NCI-H2029 treated with DMSO at 0.1 percent for 48 hours (cell line): ENCODE results near the gene FOXB2.
"Not testable (repeated sequence)": the region's sequence is repeated elsewhere in the genome, so short reads cannot be mapped to it uniquely, and the experiment has no call there.

Experiments used
- DNase-seq: peaks from one replicate; lab custom pipeline; 2025; lab: John Stamatoyannopoulos, UW

FOXB2 gene

DNA sequence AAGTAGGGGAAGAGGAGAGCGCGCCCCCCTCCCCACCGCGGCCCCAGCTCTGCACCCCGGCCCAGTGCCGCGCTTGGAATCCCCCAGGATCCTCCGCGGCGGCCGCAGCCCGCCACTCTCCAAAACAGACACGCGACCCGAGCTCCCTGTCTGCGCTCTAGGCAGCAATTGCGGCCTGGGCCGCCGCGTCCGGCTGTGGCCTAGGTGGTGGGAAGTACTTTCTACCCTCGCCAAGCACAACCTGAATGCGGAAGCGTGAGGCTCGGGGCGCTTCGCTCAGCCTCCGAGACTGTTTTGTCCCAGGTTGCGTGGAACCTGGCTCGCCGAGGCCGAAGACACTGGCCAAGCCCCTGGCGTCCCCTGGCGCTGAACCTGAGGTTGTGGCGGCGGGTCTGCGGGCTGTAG lies 3.3 kb upstream of the FOXB2 start:
- no peak for DNase-seq

DNA sequence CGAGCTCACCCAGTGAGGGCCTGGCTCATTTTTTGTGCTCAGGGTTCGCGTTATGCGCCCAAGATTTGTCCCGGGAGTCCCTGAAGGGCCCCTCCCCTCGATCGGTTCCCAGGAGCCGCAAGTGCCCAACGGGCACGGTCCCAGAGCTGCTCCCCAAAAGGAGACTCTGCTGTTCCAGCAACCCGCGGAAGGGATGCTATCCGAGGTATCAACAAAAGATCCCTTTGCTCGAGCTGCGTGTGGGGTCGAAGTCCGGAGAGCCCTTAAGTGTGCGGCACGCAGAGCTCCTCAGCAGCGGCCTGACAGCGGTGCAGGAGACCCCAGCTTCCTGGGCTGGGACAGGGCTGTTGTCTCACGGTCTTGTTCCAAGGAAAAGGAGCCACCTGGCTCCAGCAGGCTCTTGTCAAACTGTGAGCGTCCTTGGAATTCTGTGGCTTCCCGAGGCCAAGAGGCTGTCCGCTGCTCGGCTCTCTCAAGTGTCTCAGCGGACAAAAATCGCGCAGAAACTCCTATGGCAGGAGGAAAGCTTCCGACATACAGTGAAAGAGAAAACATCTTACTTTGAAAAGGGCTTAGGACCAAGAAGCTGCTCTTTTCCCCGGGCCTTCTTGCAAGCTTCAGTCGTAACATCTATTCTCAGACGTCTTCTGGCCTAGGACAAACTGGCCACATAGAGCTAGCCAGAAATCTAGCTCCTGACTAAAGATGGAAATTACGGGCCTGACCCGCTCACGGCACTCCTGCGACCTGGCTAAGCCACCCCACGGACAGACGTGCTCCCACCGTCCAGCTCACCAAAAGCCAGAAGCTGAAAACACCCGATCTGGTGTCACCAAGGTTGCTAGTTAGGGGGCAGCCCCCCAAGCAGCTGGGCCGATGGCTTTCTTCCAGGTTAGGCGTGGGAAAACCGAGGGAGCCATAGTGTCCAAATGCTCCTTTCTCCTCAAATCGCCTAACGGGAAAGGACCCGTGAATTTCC lies 2.6 kb upstream of the FOXB2 start:
- no peak for DNase-seq

DNA sequence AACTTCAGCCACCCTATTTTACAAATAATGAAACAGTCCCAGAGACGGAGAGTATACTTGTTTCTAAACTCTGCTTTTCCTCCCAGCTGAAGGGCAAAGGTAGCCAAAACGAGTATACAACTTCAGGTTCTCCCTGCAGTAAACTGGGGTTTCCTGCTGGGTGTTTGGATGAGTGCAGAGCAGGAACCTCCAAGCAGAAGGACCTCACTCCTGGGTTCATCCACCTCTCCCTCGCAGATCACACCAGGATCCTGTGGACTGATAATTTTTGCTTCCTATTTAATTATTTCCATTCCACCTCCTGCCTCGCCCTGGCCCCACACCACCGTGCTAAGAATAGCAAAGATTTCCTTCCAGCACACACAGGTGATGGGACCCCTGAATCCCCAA lies 2.0 kb upstream of the FOXB2 start:
- no peak for DNase-seq

DNA sequence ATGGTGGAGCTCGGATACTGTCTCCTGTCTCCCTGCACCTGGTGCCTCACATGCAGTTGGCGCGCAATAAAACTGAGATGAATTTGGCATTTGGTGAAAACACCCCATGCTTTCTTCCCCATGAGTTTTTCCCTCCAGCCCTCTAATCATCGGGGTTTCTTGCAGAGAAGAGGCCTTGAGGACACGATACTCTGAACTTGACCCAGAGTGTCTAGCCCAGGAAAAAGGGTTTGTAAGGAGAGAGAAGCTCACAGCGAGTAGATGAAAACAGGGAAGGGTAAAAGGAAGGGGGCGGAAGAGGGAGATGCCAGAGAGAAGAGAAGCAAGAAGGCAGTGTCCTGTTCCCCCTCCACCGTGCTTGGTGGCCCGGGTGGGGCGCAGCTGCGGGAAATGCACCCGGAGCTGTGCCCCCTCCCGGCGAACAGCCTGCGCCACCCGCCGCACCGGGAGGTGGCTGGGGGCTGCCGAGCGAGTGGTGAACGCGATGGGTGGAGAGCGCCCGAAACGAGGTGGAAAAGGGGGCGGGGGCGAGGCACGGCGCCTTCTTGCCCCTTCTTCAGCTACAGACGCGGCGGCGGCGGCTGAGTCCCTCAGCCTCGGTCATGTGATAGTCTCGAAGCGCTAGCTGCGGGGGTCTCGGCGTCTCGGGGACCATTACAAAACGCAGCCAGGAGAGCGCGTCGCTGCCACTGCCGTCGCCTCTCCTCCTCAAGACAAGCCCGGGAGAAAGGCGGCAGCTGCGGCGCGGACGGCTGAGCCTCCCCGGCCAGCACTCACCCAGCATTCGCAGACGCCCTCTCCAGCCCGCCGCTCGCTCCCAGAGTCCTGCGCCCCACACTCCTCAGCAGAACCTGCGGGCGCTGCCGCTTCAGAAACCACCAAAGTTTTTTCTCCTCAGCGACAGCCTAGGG lies 1.1 kb upstream of the FOXB2 start:
- DNase-seq, result no peak

DNA sequence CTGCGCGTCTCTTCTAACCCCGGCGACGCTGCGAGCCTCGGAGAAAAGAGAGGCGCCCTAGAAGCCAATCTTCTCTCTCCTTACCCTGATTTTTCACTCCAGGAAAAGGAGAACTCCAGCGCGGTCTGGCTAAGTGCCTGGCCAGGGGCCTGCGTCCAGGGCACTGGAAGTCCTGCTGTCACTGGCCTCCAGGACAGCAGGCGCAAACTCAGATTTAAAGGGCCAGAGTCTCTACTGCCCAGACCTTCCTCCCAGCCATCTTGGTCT lies 553 bp upstream of the FOXB2 start:
- no peak for DNase-seq

DNA sequence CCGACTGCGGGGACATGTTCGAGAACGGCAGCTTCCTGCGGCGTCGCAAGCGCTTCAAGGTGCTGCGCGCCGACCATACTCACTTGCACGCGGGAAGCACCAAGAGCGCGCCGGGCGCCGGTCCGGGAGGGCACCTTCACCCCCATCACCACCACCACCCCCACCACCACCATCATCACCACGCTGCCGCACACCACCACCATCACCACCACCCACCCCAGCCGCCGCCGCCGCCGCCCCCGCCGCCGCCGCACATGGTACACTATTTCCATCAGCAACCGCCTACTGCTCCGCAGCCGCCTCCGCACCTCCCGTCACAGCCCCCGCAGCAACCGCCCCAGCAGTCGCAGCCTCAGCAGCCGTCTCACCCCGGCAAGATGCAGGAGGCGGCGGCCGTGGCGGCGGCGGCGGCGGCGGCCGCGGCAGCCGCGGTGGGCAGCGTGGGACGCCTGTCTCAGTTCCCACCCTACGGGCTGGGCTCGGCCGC lies 514 bp downstream of the FOXB2 start:
- no peak for DNase-seq

DNA sequence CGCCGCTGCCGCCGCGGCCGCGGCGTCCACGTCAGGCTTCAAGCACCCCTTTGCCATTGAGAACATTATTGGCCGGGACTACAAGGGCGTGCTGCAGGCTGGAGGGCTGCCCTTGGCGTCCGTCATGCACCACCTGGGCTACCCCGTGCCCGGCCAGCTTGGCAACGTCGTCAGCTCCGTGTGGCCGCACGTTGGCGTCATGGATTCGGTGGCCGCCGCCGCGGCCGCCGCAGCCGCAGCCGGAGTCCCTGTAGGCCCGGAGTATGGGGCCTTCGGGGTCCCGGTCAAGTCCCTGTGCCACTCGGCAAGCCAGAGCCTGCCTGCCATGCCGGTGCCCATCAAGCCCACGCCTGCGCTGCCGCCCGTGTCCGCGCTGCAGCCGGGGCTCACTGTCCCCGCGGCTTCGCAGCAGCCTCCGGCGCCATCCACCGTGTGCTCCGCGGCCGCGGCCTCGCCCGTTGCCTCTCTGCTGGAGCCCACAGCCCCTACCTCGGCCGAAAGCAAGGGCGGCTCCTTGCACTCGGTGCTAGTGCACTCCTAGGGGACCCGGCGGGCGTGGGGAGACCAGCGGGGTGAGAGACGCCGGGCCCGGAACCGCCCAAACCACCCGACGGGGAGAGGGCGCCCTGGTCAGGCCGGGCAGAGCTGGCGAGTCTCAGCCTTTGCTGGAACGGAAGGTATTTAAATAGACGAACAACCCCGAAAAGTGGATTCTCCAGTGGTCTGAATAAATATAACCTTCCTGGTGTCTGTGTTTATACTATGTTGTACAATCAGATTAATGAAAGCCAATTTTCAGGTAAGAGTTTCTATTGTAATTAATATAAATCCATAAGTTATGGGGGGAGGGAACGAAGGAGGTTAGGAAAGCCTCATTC lies 1.2 kb downstream of the FOXB2 start:
- no peak for DNase-seq

DNA sequence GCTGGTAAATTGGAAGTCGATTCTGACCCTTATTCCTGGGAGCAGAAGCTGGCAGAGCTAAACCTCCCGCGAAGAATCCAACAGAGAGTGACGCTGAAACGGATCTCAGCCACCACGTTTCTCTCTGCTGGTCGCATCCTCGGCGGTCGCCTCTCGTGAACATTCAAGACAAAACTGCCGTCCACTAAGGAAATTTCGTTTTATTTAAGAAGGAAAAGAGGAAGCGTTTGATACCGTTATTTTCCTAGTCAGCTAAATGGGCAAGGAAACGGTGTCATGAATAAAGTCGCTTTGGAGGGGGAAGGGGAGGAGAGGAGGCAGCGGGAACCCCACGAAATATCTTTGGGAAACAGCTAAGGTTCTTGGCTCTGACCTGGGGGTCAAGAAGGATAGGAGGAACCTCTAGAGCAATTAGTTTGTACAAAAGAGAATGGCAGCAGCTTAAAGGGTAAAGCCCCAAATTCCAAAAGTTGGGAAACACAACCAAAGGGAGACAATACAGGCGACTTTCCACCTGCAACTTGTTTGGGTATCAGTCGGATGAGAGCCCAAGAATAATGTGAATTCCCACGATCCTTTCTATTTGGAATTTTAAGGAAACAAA lies 1.9 kb downstream of the FOXB2 start:
- DNase-seq, result no peak

DNA sequence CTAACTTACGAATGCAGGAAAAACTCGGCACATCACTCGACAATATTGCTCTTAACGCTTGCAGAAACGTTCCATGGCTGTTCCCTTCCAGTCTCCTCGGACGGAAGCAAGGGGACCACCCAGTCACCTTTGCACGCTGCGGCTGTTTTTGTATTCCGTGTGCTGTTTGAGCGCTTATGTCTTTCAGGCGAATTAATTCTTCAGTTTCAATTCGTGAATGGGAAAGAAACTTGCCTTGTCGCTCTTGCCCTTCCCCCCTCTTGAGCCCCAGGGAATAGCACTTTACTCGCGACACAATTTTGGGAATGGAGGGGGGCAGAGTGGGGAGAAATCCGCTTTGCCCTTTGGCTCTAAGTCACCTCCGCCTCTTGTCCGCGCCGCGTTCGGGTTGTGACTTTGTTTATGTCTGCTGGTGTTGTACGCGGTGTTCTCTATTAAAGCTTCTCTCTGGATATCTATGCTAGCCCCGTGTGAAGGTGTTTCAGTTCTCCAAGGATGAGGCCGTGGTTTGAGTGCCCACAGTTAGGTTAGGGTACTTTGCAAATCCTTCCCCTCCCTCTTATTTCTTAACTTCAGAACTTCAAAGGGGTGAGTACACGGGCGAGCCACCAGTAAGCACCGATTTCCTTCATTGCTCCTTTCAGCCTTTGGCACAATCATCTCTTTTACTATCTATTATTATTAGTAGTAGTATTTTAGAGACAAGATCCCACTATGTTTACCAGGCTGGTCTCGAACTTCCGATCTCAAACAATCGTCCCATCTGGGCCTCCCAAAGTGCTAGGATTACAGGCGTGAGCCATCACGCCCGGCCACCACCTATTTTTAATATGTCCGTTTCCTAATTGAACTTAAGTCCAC lies 2.7 kb downstream of the FOXB2 start:
- DNase-seq, result no peak

DNA sequence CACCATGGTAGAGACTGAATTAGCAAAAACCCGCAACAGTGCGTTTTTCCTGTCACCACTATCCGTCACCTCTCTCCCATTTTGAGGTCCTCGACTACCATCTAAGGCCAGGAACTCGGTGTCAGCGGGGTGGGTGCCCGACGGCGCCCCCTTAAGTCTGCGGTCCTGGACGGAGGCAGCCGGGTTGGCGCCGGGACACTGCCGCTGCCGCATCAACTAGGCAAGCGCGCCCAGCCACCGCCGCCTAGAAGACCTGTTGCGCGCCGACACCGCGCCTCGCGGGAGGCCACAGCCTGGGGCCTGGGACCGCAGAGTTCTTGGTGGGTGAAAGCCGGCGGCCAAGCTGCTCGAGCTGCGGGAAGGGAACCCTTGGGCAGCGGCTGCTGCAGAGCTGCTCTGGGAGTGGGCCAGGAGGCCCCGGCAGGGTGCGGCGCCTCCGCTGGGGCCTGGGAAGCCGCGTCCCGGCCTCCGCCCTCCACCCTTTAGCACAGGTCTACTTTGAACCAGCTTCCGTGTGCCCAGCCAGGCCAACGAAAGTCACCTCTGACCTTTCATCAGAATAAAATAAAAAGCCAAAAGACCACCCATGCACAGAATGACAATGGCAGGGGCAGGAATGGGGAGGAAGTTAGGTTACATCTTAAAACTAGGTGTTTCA lies 3.5 kb downstream of the FOXB2 start:
- DNase-seq, result no peak

DNA sequence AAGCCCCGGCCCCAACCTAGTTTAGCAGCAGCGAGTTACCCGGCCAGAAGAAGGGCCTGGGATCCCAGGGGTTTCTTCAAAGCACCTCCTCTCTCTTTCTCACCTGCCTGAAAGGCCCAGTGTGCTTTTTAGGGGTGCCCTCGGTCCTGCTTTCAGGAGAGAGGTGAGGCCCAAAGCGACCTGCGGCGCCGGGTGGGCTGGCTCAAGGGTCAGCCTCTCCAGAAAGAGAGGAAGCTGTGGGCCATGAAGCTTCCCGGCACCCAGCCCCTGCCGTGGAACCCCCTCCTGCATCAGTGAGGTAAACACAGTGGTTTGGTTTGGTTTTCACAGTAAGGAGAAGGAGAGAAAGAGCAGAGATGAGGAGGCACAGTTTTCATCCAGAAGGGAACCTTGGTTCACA lies 4.3 kb downstream of the FOXB2 start:
- DNase-seq, result no peak

DNA sequence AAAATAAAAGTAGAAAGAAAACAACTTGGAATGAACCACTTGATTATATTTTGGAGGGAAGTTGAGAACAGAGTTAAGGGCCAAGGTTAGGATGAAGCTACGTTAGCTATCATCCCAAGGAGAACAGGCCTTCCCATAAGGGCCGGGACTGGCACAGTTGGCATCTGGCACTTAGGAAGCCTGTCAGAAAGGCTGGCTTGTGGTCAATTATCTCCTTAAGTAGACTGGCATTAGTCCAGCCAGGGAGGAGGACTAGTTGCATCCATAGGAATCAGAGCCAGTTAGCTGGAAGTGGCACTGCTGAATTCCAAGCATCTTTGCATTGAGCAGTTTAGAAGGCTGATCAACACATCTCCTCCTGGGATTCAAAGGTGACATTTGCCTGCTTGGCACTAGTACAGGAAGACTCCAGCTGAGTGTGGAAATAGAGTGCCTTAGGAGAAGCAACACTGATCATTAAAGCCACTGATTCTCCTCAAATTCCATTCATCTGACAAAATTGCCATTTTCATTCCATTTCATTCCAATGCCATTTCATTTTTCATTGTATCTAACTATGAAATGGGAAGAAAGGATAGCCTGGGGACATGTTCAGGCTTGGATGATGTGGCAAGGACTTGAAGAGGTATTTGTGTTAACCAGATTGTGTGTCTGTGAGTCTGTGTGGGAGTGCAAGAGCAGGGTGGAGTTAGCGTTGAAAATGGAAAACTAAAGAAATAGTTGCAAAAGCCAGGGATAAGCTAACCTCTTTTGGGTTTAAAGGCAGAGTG lies 5.5 kb downstream of the FOXB2 start:
- DNase-seq, result no peak

DNA sequence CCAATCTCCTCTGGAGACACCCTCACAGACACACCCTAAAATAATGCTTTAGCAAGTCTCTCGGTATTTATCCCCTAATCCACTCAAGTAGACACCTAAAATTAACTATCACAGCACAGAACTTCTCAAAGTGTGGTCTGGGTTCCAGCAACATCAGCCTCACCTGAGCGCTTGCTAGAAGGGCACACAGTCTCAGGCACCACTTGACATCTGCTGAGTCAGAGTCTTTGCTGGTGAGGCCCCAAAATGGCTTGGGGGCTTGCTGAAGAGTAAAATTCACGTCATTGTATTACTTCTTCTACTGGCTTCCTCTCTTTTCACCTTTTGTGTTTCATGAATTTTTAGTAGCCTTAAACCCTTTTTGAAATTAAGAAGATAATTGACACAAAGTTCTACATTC lies 9.0 kb downstream of the FOXB2 start:
- no peak for DNase-seq

DNA sequence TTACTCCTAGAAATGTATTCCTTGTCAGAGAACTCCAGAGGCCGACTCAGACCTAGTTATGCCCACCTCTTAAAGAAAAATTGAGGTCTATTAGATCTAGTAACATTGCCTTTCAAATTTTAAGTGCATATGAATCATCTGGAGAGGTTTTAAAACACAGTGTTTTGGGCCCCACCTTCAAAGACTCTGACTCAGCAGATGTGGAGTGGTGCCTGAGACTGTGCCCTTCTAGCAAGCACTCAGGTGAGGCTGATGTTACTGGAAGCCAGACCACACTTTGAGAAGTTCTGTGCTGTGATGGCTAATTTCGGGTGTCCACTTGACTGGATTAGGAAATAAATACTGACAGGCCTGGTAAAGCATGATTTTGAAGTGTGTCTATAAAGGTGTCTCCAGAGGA lies 10.6 kb downstream of the FOXB2 start:
- DNase-seq, result no peak

DNA sequence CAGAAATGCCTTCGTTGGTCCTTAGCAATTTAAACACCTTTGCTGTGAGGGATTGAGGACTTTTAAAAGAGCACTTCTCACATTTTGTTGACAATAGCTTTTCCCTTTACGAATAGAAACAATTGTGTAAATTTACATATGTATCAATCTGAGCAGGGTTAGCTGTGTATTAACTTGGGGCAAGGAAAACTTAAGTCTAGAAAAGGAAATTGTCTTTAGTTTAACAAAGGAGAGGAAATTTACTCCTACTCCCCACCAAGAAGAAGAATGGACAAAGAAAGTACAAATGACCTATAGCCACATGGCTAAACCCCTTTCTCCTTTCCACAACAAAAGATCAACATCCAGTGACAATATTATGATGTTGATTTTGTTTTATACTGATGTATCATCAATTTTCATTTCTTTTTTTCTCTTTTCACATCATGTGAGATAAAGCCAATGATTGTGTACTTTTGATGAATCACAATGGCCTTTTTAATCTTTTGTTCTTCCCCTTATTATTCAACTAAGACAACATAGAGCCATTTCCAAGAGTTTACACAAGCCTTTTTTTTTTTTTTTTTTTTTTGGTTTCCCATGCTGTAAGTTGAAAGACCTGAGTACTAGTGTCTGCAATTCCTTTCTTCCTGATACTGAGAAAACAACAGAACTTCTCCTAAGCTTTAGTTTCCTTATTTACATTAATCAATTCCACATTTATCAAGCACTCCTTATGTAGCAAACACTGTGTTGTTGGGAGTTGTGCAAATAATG lies 19.0 kb downstream of the FOXB2 start:
- no peak for DNase-seq

DNA sequence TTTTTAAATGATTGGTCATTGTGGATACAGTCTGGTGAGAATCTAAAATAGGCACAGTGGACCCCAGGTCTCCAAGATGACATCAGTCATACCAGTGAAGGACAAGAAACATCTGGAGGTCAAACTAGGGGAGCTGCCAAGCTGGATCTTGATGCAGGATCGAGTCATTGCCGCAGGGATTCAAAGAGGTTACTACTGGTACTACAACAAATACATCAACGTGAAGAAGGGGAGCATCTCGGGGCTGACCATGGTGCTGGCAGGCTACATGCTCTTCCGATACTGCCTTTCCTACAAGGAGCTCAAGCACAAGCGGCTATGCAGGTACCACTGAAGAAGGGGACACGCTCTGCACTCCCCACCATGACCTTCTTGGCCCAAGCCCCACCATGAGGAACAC lies 20.9 kb downstream of the FOXB2 start:
- DNase-seq, result no peak

DNA sequence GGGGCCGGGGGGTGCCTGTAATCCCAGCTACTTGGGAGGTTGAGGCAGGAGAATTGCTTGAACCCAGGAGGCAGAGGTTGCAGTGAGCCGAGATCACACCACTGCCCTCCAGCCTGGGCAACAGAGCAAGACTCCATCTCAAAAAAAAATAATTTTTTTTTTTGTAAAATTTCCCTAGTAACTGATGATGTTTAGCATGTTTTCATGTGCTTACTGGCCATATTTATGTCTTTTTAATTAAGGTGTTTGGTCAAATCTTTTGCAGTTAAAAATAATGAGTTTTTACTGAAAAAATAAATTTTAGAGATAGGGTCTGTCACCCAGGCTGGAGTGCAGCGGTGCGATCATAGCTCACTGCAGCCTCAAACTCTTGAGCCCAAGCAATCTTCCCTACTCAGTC lies 24.3 kb downstream of the FOXB2 start:
- not testable (repeated sequence) for DNase-seq

DNA sequence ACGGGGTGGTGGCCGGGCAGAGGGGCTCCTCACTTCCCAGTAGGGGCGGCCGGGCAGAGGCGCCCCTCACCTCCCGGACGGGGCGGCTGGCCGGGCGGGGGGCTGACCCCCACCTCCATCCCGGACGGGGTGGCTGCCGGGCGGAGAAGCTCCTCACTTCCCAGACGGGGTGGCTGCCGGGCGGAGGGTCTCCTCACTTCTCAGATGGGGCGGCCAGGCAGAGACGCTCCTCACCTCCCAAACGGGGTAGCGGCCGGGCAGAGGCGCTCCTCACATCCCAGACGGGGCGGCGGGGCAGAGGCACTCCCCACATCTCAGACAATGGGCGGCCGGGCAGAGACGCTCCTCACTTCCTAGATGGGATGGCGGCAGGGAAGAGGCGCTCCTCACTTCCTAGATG lies 41.2 kb downstream of the FOXB2 start:
- DNase-seq, result not testable (repeated sequence)
